K562 (cell line): Measurements from ENCODE around the gene TTLL3. TPM values are rescaled to one million over a fixed set of nuclear protein-coding genes. Genes with fewer than 3 reads are reported as not detected.

ENCODE experiments used
- ATF7 ChIP-seq: fragments of 450-650 bp; IDR thresholded peaks from 2 replicates; pipeline ENCODE4 v1.7.1; 2014; ENCODE audit warnings: mild to moderate bottlenecking, moderate library complexity
- BHLHE40 ChIP-seq: IDR thresholded peaks from 2 replicates; pipeline ENCODE4 v1.6.1; 2011; ENCODE audit warnings: low read length, improper control_type of control experiment
- CREB1 ChIP-seq, 2 experiments: sonication (generic) in 1 of 2; formaldehyde crosslinking in 1 of 2; IDR thresholded peaks; 2 replicates each; pipeline versions ENCODE4 v1.6.1 to v1.8.0; 2012 to 2022; ENCODE audit warnings: inconsistent platforms in 1 of 2, mild to moderate bottlenecking in 1 of 2, missing genetic modification reagents in 1 of 2, moderate library complexity in 1 of 2
- DPF2 ChIP-seq: fragments of 450-650 bp; IDR thresholded peaks from 2 replicates; pipeline ENCODE4 v1.6.1; 2016
- ETV5 ChIP-seq: sonication (generic); formaldehyde crosslinking; IDR thresholded peaks from 2 replicates; pipeline ENCODE4 v1.4.0; 2020; ENCODE audit warnings: low read depth, mild to moderate bottlenecking, missing genetic modification reagents
- MAFG ChIP-seq: fragments of 450-650 bp; conservative IDR thresholded peaks from 2 replicates; pipeline ENCODE4 v1.6.1; 2016; ENCODE audit warnings: missing genetic modification characterization, missing compliant biosample characterization
- MECOM ChIP-seq: fragments of 250-450 bp; sonication (Bioruptor Pico); IDR thresholded peaks from 2 replicates; pipeline ENCODE4 v1.8.0; 2022; ENCODE audit warnings: inconsistent platforms
- MEIS2 ChIP-seq: fragments of 450-650 bp; IDR thresholded peaks from 2 replicates; pipeline ENCODE4 v1.6.1; 2014; ENCODE audit warnings: mild to moderate bottlenecking; ENCODE audit not compliant: partially characterized antibody
- NFE2 ChIP-seq: IDR thresholded peaks from 2 replicates; pipeline ENCODE4 v1.6.1; 2014; ENCODE audit warnings: antibody characterized with exemption, low read depth
- PKNOX1 ChIP-seq: fragments of 450-650 bp; IDR thresholded peaks from 2 replicates; pipeline ENCODE4 v1.6.1; 2016
- PML ChIP-seq: IDR thresholded peaks from 2 replicates; pipeline ENCODE4 v1.6.1; 2012; ENCODE audit warnings: low read length, inconsistent platforms
- SAFB2 ChIP-seq: fragments of 200-400 bp; formaldehyde crosslinking; IDR thresholded peaks from 2 replicates; pipeline ENCODE4 v1.6.1; 2018; ENCODE audit warnings: borderline replicate concordance, low read length, low read depth, moderate library complexity; ENCODE audit not compliant: severe bottlenecking
- SMARCA4 ChIP-seq: fragments of 450-650 bp; IDR thresholded peaks from 2 replicates; pipeline ENCODE4 v1.6.1; 2016
- SMARCE1 ChIP-seq: fragments of 450-650 bp; IDR thresholded peaks from 2 replicates; pipeline ENCODE4 v1.7.1; 2016; ENCODE audit warnings: mild to moderate bottlenecking
- TAL1 ChIP-seq: fragments of 450-650 bp; IDR thresholded peaks from 2 replicates; pipeline ENCODE4 v1.6.1; 2016; ENCODE audit warnings: mild to moderate bottlenecking
- ZNF174 ChIP-seq: fragments of 250-450 bp; sonication (Bioruptor Pico); IDR thresholded peaks from 2 replicates; pipeline ENCODE4 v1.4.0; 2020; ENCODE audit warnings: mild to moderate bottlenecking
- polyA plus RNA-seq, 8 experiments: library from polyadenylated mRNA; depleted of rRNA in 4 of 8; stranded (reverse) in 5 of 8; unstranded in 3 of 8; fragments of >200 nt; fragmentation: Nextera tagmentation in 2 of 8; fragmentation: Illumina TruSeq in 1 of 8; extraction: Ambion mirVana in 2 of 8; extraction: Trizol in 1 of 8; gene quantifications; 2 replicates each; pipeline versions ENCODE4 v1.2.1 to v1.2.3, GENCODE V29; 2011 to 2014; ENCODE audit warnings: inconsistent platforms in 1 of 8, missing spikeins in 1 of 8
- total RNA-seq, 7 experiments: library from RNA; depleted of rRNA in 6 of 7; stranded (reverse); fragments of >200 nt in 6 of 7; fragmentation: Illumina TruSeq in 2 of 7; extraction: Trizol in 2 of 7; gene quantifications; 2 replicates each; pipeline versions ENCODE4 v1.2.1 to v1.2.3, GENCODE V29; 2011 to 2021; ENCODE audit warnings: low replicate concordance in 1 of 7
- TF ChIP-seq, protein P1 (sequence below), 2 experiments: IDR thresholded peaks; 2 replicates each; pipeline ENCODE4 v1.6.1; 2011; ENCODE audit warnings: borderline replicate concordance in 1 of 2, control low read depth in 1 of 2, low read depth in 1 of 2, low read length in 1 of 2, mild to moderate bottlenecking in 1 of 2, mixed read lengths in 1 of 2, moderate library complexity in 1 of 2; ENCODE audit not compliant: insufficient read depth in 1 of 2, insufficient read length in 1 of 2, poor library complexity in 1 of 2, severe bottlenecking in 1 of 2; ENCODE audit errors: extremely low read depth in 1 of 2
- TF ChIP-seq, protein P2 (sequence below): sonication (generic); IDR thresholded peaks from 2 replicates; pipeline ENCODE4 v1.6.1; 2016
- TF ChIP-seq, protein P3 (sequence below), 2 experiments: fragments of 450-650 bp in 1 of 2; sonication (generic) in 1 of 2; formaldehyde crosslinking in 1 of 2; IDR thresholded peaks in 1 of 2; conservative IDR thresholded peaks in 1 of 2; 2 replicates each; pipeline versions ENCODE4 v1.6.1 to v1.8.1; 2016 to 2023; ENCODE audit warnings: mild to moderate bottlenecking in 2 of 2, moderate library complexity in 2 of 2, inconsistent platforms in 1 of 2, missing genetic modification reagents in 1 of 2
- TF ChIP-seq, protein P4 (sequence below): fragments of 250-450 bp; sonication (Bioruptor Pico); IDR thresholded peaks from 2 replicates; pipeline ENCODE4 v1.4.0; 2020; ENCODE audit warnings: mild to moderate bottlenecking, moderate library complexity

The TTLL3 gene
- total and polyA plus RNA-seq, 9 of the 15 experiments (the other 6 are each of a cell fraction or from before 2014, with no cell fraction given), result 8.9 to 106 (median 33.2) TPM

GRCh38 chr3:9884555-9885165 lies 74.6 kb downstream of the TTLL3 start (continued):
- TF ChIP-seq, protein P1, sequence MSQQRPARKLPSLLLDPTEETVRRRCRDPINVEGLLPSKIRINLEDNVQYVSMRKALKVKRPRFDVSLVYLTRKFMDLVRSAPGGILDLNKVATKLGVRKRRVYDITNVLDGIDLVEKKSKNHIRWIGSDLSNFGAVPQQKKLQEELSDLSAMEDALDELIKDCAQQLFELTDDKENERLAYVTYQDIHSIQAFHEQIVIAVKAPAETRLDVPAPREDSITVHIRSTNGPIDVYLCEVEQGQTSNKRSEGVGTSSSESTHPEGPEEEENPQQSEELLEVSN (IDR thresholded peaks at IDR 0.05; ENCODE audit: borderline replicate concordance in 1 of 2, extremely low read depth in 1 of 2, insufficient read depth in 1 of 2, insufficient read length in 1 of 2, low read depth in 1 of 2, low read length in 1 of 2, poor library complexity in 1 of 2, severe bottlenecking in 1 of 2), result peak in 1 of 2 experiments; percentile 61
- TF ChIP-seq SMARCE1 (peak; percentile 89), DPF2 (peak; percentile 94), MEIS2 (peak; percentile 93), MECOM (CRISPR knock-in tag) (peak; percentile 76; the same call in 1 of the 2 replicates), MAFG (tag) (peak; percentile 67), ETV5 (0 out of 2 replicates have a peak, but pooled peaks have one; percentile 58), TAL1 (peak; percentile 60), SAFB2 (no peak), PKNOX1 (peak; percentile 91), PML (0 out of 2 replicates have a peak, but pooled peaks have one; percentile 26), ATF7 (0 out of 2 replicates have a peak, but pooled peaks have one; percentile 43), ZNF174 (CRISPR knock-in tag) (no peak), SMARCA4 (peak; percentile 92), CREB1 (IDR thresholded peaks at IDR 0.05) (peak; percentile 19; the same call in 1 of the 2 replicates), CREB1 (CRISPR knock-in tag; IDR thresholded peaks at IDR 0.05) (no peak), BHLHE40 (0 out of 2 replicates have a peak, but pooled peaks have one; percentile 21), NFE2 (peak; percentile 89)
- TF ChIP-seq, protein P2, sequence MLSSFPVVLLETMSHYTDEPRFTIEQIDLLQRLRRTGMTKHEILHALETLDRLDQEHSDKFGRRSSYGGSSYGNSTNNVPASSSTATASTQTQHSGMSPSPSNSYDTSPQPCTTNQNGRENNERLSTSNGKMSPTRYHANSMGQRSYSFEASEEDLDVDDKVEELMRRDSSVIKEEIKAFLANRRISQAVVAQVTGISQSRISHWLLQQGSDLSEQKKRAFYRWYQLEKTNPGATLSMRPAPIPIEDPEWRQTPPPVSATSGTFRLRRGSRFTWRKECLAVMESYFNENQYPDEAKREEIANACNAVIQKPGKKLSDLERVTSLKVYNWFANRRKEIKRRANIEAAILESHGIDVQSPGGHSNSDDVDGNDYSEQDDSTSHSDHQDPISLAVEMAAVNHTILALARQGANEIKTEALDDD, result no peak
- TF ChIP-seq, protein P3, sequence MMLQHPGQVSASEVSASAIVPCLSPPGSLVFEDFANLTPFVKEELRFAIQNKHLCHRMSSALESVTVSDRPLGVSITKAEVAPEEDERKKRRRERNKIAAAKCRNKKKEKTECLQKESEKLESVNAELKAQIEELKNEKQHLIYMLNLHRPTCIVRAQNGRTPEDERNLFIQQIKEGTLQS (IDR thresholded peaks at IDR 0.05), result peak; percentile 83
- TF ChIP-seq, protein P3 (CRISPR knock-in tag; conservative IDR thresholded peaks at IDR 0.05), result peak; percentile 80
- TF ChIP-seq, protein P4, sequence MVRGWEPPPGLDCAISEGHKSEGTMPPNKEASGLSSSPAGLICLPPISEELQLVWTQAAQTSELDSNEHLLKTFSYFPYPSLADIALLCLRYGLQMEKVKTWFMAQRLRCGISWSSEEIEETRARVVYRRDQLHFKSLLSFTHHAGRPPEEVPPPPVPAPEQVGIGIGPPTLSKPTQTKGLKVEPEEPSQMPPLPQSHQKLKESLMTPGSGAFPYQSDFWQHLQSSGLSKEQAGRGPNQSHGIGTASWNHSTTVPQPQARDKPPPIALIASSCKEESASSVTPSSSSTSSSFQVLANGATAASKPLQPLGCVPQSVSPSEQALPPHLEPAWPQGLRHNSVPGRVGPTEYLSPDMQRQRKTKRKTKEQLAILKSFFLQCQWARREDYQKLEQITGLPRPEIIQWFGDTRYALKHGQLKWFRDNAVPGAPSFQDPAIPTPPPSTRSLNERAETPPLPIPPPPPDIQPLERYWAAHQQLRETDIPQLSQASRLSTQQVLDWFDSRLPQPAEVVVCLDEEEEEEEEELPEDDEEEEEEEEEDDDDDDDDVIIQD (CRISPR knock-in tag), result no peak
